GM12878 (cell line): ENCODE data around the gene RSPO3.

Experiments used
- CTCF ChIP-seq, 3 experiments: IDR thresholded peaks in 2 of 3; conservative IDR thresholded peaks in 1 of 3; 2 replicates each; pipeline ENCODE4 v1.5.1; 2011; ENCODE audit warnings: low read depth in 3 of 3, low read length in 3 of 3, mild to moderate bottlenecking in 3 of 3, control low read depth in 2 of 3, moderate library complexity in 2 of 3, inconsistent platforms in 1 of 3, mixed read lengths in 1 of 3; ENCODE audit not compliant: control insufficient read depth in 2 of 3, insufficient read depth in 1 of 3; ENCODE audit errors: extremely low read depth in 1 of 3
- KAT2A ChIP-seq: conservative IDR thresholded peaks from 2 replicates; pipeline ENCODE4 v1.6.1; 2011; ENCODE audit warnings: low read depth, low read length; ENCODE audit not compliant: control insufficient read depth
- RAD21 ChIP-seq: IDR thresholded peaks from 2 replicates; pipeline ENCODE4 v1.6.1; 2011; ENCODE audit warnings: mild to moderate bottlenecking, low read depth, low read length, moderate library complexity; ENCODE audit not compliant: insufficient read depth
- STAT3 ChIP-seq: IDR thresholded peaks from 2 replicates; pipeline ENCODE4 v1.6.1; 2011; ENCODE audit warnings: low read depth, low read length, improper control_type of control experiment
- TARDBP ChIP-seq: IDR thresholded peaks from 2 replicates; pipeline ENCODE4 v1.6.1; 2016; ENCODE audit warnings: borderline replicate concordance
- TCF7 ChIP-seq: IDR thresholded peaks from 2 replicates; pipeline ENCODE4 v1.6.1; 2014; ENCODE audit warnings: antibody characterized with exemption, borderline replicate concordance

- TF ChIP-seq RAD21 (no peak), KAT2A (no peak), TARDBP (no peak), CTCF (IDR thresholded peaks at IDR 0.05 in 2 of 3, conservative IDR thresholded peaks at IDR 0.05 in 1 of 3; ENCODE audit: control insufficient read depth in 2 of 3, extremely low read depth in 1 of 3, insufficient read depth in 1 of 3, low read depth in 3 of 3, low read length in 3 of 3) (no peak), STAT3 (no peak), TCF7 (no peak)
These were observed 3.3 kb upstream of the RSPO3 start for GRCh38 chr6:127115084-127115655.
